Measurements from ENCODE around the gene TIGD3. TPM values are rescaled to one million over a fixed set of nuclear protein-coding genes. Genes with fewer than 3 reads are reported as not detected.
"Not testable (repeated sequence)": the region's sequence is repeated elsewhere in the genome, so short reads cannot be mapped to it uniquely, and the experiment has no call there.

The TIGD3 gene
- total RNA-seq, 1 donor from 2014 or later, result 1.6 TPM

DNA sequence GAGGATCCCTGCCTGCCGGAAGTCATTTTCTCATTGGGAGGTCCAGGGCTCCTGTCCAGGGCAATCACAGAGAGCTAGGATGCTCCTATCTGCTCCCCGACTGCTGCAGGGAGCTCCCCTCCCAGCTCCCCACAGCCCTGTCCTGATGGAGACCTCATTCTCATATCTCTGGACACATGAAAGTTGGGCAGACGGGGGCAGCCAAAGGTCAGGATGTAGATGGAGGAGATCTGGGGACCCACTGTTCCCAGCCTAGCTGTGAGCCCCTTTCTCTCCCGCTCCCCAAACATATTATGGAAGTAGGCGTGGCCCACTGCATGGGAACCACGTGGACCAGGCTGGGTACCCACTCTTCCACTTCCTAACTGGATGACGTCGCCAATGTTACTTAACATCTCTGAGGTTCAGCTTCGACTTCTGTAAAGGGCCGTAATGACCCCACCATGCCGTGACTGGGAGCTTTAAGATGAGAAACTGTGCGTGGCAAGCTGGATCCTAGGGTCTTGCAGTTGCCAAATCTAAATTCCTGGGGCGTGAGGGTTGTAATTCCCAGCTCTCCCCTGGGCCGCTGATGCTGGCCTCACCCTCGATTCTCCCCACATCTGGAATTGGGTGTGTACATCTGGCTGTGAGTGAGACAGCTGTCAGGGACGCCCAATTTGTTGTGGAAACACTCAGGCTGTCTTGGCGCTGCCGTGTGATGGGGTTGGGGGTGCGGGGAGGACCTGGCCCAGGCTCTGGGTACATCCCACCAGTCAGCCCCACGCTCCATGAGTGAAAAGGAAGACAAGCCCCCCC is 38.1 kb upstream of the TIGD3 start:
- no peaks in the 10 kb centered on the region for H3K36me3 Mint-ChIP-seq (ENCODE audit: low read depth)
- H3K27ac Mint-ChIP-seq, result no peak overlapping the region
- peak overlapping the region; percentile 80 for H3K4me3 Mint-ChIP-seq (ENCODE audit: low read depth)
- DNase-seq (ENCODE audit: low spot score), result no peak
- intact Hi-C loops (cut with micrococcal nuclease), result loop anchor here (2.0 to 5.0 kb wide), 2 partner anchors 42 to 99 kb away; no protein-coding TSS in a partner anchor
- H3K27me3 Mint-ChIP-seq (ENCODE audit: low read depth), result no peaks in the 10 kb centered on the region
- H3K9me3 Mint-ChIP-seq, result no peaks in the 10 kb centered on the region
- H3K4me1 Mint-ChIP-seq (ENCODE audit: low read depth), result peaks cover 9% of the 10 kb centered on the region

DNA sequence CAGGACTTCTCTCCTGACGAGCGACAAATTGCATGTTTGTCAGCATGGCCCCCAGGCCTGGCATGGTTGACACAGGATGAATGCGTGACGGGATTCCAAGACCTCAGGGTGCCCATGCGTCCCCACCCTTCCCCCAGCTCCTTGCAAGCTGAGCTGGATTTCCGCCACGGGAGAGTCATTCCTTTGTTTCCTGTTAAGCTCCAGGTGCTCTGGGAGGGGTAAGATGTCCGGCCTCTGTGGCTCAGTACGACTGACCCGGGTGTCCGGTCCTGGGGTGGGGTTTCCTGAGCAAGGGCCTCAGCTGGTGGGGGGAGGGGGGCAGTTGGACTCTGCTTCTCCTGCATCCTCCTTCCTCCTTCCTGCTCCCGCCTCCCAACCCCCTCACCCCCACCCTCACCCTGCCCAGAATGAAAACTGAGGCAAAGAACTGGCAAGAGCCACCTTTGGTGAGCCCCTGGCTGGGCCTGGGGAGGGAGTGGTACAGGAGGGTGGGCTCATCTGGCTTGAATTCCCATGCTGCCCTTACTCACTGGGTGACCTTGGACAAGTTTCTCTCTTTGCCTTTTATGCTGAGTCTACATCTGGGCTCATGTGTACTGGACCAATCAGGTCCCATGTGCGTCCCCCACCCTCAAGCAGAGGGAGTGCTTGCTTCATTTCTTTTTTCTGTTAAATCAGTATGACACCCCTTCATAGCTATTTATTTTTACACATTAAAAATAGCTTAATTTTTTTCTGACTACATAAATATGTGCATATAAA is 37.3 kb upstream of the TIGD3 start:
- Mint-ChIP-seq H3K36me3 (ENCODE audit: low read depth) (no peaks in the 10 kb centered on the region), H3K4me3 (ENCODE audit: low read depth) (no peak overlapping the region), H3K27ac (no peak overlapping the region), H3K4me1 (ENCODE audit: low read depth) (peaks cover 9% of the 10 kb centered on the region), H3K27me3 (ENCODE audit: low read depth) (no peaks in the 10 kb centered on the region), H3K9me3 (no peaks in the 10 kb centered on the region)
- no peak for DNase-seq (ENCODE audit: low spot score)
- intact Hi-C loops (cut with micrococcal nuclease), result loop anchor here (2.0 to 5.0 kb wide), 2 partner anchors 42 to 100 kb away; no protein-coding TSS in a partner anchor

DNA sequence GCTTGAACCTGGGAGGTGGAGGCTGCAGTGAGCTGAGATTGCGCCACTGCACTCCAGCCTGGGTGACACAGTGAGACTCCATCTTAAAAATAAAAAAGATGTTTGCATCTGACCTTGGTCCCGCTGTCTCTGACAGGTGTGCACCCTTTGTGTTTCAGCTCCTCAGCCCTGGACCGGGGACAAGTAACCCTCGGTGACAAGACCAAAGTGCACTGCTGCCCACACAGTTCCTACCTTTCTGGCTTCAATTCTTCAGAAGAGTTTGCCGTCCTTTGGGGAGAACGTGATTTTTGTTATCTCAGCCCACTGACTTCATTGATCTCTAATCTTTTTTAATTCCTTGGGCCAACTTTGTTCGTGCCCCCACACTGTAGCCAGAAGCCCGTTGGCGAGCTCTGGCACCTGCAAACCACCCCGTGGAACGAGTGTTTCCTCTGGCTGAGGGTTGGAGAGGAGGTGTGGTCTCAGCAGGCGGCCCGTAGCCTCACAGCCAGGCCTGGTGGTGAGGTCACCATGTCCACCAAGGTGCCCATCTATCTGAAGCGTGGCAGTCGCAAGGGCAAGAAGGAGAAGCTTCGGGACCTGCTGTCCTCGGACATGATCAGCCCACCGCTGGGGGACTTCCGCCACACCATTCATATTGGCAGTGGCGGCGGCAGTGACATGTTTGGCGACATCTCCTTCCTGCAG is 34.0 kb upstream of the TIGD3 start:
- H3K9me3 Mint-ChIP-seq, result no peaks in the 10 kb centered on the region
- intact Hi-C loops (cut with micrococcal nuclease), result no loop called here

DNA sequence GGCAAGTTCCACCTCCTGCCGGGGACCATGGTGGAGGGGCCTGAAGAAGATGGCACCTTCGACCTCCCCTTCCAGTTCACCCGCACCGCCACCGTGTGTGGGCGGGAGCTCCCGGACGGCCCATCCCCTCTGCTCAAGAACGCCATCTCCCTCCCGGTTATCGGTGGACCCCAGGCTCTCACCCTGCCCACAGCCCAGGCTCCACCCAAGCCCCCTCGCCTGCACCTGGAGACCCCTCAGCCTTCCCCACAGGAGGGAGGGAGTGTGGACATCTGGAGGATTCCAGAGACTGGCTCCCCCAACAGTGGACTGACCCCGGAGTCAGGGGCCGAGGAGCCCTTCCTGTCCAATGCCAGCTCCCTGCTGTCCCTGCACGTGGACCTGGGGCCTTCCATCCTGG is 33.5 kb upstream of the TIGD3 start:
- intact Hi-C loops (cut with micrococcal nuclease), result no loop called here
- H3K9me3 Mint-ChIP-seq, result no peaks in the 10 kb centered on the region
- no peaks in the 10 kb centered on the region for H3K36me3 Mint-ChIP-seq (ENCODE audit: low read depth)
- no peak overlapping the region for H3K27ac Mint-ChIP-seq
- peaks cover 3% of the 10 kb centered on the region for H3K4me1 Mint-ChIP-seq (ENCODE audit: low read depth)
- no peak for DNase-seq (ENCODE audit: low spot score)
- H3K27me3 Mint-ChIP-seq (ENCODE audit: low read depth), result no peaks in the 10 kb centered on the region
- H3K4me3 Mint-ChIP-seq (ENCODE audit: low read depth), result no peak overlapping the region

More for the DNA sequence above, 34.0 kb upstream of the TIGD3 start:
- no peak for DNase-seq (ENCODE audit: low spot score)
- Mint-ChIP-seq H3K27me3 (ENCODE audit: low read depth) (no peaks in the 10 kb centered on the region), H3K36me3 (ENCODE audit: low read depth) (no peaks in the 10 kb centered on the region), H3K27ac (no peak overlapping the region), H3K4me3 (ENCODE audit: low read depth) (no peak overlapping the region), H3K4me1 (ENCODE audit: low read depth) (peaks cover 6% of the 10 kb centered on the region)

DNA sequence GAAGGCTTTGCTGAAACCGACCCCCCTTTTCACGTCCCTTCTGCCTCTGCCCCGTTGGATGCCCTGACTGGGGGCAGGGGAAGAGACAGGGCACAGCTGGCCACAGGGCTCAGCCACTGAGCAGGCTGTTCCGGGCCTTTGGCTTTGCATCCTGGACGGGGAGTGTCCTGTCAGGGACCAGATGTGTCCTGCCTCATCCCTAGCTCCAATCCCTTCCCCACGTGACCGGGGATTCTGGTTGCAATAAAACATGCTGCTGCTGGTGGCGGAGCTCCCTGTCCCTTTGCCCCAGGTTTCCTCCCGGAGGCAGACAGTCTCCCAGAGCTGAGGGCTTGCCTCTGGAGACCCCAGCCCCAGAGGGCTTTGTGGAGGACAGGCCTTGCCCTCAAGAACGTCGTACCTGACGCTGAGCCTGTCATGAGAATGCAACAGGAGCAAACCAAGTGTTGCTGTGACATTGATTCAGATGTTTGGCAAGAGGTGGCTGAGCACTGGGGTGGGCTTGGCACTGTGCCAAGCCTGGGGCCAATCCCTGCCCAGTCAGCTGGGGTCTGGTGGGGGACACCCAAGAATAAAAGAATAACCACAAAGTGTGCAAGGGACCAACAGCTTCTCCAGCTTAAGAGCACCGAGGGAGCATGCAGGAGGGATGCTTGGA is 32.6 kb upstream of the TIGD3 start:
- Mint-ChIP-seq H3K9me3 (no peaks in the 10 kb centered on the region), H3K36me3 (ENCODE audit: low read depth) (no peaks in the 10 kb centered on the region), H3K4me1 (ENCODE audit: low read depth) (no peaks in the 10 kb centered on the region), H3K4me3 (ENCODE audit: low read depth) (no peak overlapping the region), H3K27ac (no peak overlapping the region), H3K27me3 (ENCODE audit: low read depth) (no peaks in the 10 kb centered on the region)
- intact Hi-C loops (cut with micrococcal nuclease), result no loop called here
- DNase-seq (ENCODE audit: low spot score), result no peak

DNA sequence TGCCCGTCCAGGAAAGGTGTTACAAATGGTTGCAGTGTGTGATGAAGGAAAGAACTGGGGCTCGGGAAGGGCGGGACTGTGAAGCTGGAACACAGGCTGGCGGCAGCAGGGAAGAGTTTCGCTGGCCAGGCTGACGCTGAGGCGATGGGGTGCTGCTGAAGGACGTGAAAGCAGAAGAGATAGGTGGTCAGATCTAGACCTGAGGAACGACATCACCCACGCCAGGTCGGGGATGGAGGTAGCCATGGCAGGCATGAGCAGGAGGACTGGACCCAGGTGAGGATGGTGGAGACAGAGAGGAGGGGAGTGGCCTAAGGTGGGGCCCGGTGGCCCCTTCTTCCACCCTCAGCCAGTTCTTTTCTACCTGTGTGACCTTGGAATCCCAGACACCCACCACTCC is 30.7 kb upstream of the TIGD3 start:
- Mint-ChIP-seq H3K27me3 (ENCODE audit: low read depth) (no peaks in the 10 kb centered on the region), H3K9me3 (no peaks in the 10 kb centered on the region), H3K4me1 (ENCODE audit: low read depth) (no peaks in the 10 kb centered on the region), H3K4me3 (ENCODE audit: low read depth) (no peak overlapping the region), H3K36me3 (ENCODE audit: low read depth) (no peaks in the 10 kb centered on the region), H3K27ac (no peak overlapping the region)
- DNase-seq (ENCODE audit: low spot score), result no peak
- intact Hi-C loops (cut with micrococcal nuclease), result no loop called here

DNA sequence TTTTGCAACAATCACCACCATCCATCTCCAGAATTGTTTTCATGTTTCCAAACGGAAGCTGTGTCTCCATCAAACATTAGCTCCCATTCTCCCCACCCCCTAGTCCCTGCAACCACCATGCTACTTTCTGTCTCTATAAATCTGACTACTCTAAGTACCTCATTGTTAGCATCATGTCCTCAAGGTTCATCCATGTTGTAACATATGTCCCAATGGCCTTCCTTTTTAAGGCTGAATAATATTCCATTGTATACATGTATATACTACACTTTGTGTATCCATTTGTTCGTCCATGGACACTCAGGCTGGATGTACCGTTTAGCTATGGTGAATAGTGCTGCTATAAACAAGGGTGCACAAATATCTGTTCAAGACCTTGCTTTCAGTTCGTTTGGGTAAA is 29.1 kb upstream of the TIGD3 start:
- H3K27me3 Mint-ChIP-seq (ENCODE audit: low read depth), result no peaks in the 10 kb centered on the region
- no peaks in the 10 kb centered on the region for H3K36me3 Mint-ChIP-seq (ENCODE audit: low read depth)
- intact Hi-C loops (cut with micrococcal nuclease), result no loop called here
- no peak overlapping the region for H3K27ac Mint-ChIP-seq
- no peaks in the 10 kb centered on the region for H3K9me3 Mint-ChIP-seq
- no peak overlapping the region for H3K4me3 Mint-ChIP-seq (ENCODE audit: low read depth)
- H3K4me1 Mint-ChIP-seq (ENCODE audit: low read depth), result peaks cover 5% of the 10 kb centered on the region
- no peak for DNase-seq (ENCODE audit: low spot score)

DNA sequence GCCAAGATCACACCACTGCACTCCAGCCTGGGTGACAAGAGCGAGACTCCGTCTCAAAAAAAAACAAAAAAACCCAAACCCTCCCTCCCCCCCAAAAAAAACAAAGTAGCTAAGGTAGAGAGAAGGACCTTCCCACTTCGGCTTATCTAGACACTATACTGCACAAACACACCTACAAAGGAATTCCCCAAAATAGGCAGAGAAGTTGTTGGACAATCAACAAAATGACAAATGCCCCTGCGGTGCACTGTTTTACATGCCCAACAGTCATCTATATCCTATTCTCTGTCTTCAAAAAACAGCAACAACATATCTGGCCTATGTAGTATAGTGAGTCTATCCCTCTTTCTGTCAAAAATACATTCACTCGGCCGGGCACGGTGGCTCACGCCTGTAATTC is 27.5 kb upstream of the TIGD3 start:
- no peak for DNase-seq (ENCODE audit: low spot score)
- H3K27me3 Mint-ChIP-seq (ENCODE audit: low read depth), result no peaks in the 10 kb centered on the region
- peaks cover 5% of the 10 kb centered on the region for H3K4me1 Mint-ChIP-seq (ENCODE audit: low read depth)
- H3K36me3 Mint-ChIP-seq (ENCODE audit: low read depth), result no peaks in the 10 kb centered on the region
- no peaks in the 10 kb centered on the region for H3K9me3 Mint-ChIP-seq
- intact Hi-C loops (cut with micrococcal nuclease), result no loop called here
- no peak overlapping the region for H3K4me3 Mint-ChIP-seq (ENCODE audit: low read depth)
- no peak overlapping the region for H3K27ac Mint-ChIP-seq

DNA sequence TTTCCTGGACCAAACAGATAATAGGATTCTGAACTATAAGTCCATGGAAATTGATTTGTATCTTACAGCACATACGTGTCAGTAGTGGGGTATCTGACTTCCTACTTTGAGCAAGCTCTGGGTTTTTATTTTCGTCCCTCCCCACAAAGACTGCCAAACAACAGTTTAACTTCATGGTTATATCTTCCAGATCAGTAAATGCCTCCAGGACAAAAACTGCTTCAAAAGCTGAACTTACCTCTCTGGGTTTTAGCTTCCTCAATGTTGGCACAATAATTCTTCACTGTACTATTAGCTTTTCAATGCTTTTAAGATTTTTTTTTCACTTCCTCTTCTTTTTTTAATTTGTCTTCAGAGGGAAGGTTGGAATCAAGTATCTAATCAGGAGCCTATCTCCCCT is 25.1 kb upstream of the TIGD3 start:
- Mint-ChIP-seq H3K27me3 (ENCODE audit: low read depth) (no peaks in the 10 kb centered on the region), H3K27ac (no peak overlapping the region), H3K4me1 (ENCODE audit: low read depth) (peaks cover 5% of the 10 kb centered on the region), H3K4me3 (ENCODE audit: low read depth) (no peak overlapping the region), H3K36me3 (ENCODE audit: low read depth) (no peaks in the 10 kb centered on the region), H3K9me3 (no peaks in the 10 kb centered on the region)
- intact Hi-C loops (cut with micrococcal nuclease), result no loop called here
- DNase-seq (ENCODE audit: low spot score), result no peak

DNA sequence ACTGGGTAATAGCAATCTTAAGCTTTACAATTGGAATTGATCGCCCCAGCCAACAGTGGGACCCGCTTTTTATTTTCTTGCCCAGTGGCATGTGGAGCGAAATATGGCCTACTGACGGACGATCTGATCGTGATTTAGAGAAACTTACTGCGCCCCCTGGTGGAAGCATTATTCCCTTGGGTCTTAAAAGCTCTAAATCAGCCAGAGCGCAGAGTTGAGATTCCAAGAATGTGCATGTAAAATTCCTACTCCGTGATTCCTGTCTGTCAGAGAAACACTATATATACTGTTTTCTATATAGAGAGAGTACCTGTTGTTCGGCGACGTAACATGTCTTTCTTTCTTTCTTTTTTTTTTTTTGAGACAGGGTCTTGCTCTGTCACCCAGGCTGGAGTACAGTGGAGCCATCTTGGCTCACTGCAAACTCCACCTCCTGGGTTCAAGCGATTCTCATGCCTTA is 24.6 kb upstream of the TIGD3 start:
- H3K27ac Mint-ChIP-seq, result no peak overlapping the region
- H3K4me3 Mint-ChIP-seq (ENCODE audit: low read depth), result no peak overlapping the region
- peaks cover 10% of the 10 kb centered on the region for H3K4me1 Mint-ChIP-seq (ENCODE audit: low read depth)
- H3K27me3 Mint-ChIP-seq (ENCODE audit: low read depth), result no peaks in the 10 kb centered on the region
- no peaks in the 10 kb centered on the region for H3K9me3 Mint-ChIP-seq
- H3K36me3 Mint-ChIP-seq (ENCODE audit: low read depth), result peaks cover 5% of the 10 kb centered on the region
- DNase-seq (ENCODE audit: low spot score), result peak; percentile 69
- intact Hi-C loops (cut with micrococcal nuclease), result loop anchor here (5.0 kb wide), 1 partner anchor 218 kb away; the partner anchor contains the start of gene TM7SF2

DNA sequence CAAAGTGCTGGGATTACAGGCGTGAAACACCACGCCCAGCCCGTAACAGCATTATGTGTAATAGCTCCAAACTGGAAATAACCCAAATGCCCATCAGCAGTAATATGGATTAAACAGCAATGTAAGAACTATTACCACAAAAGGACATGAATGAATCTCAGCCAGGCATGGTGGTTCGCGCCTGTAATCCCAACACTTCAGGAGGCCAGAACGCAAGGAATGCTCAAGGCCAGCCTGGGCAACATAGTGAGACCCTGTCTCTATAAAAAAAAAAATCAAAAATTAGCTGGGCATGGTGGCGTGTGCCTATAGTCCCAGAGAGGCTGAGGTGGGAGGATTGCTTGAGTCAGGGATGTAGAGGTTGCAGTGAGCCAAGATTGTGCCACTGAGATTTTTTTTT is 24.0 kb upstream of the TIGD3 start:
- H3K27me3 Mint-ChIP-seq (ENCODE audit: low read depth), result no peaks in the 10 kb centered on the region
- DNase-seq (ENCODE audit: low spot score), result no peak
- no peak overlapping the region for H3K27ac Mint-ChIP-seq
- H3K36me3 Mint-ChIP-seq (ENCODE audit: low read depth), result peaks cover 10% of the 10 kb centered on the region
- H3K4me1 Mint-ChIP-seq (ENCODE audit: low read depth), result peaks cover 15% of the 10 kb centered on the region
- intact Hi-C loops (cut with micrococcal nuclease), result loop anchor here (5.0 kb wide), 1 partner anchor 218 kb away; the partner anchor contains the start of gene TM7SF2
- no peak overlapping the region for H3K4me3 Mint-ChIP-seq (ENCODE audit: low read depth)
- no peaks in the 10 kb centered on the region for H3K9me3 Mint-ChIP-seq

DNA sequence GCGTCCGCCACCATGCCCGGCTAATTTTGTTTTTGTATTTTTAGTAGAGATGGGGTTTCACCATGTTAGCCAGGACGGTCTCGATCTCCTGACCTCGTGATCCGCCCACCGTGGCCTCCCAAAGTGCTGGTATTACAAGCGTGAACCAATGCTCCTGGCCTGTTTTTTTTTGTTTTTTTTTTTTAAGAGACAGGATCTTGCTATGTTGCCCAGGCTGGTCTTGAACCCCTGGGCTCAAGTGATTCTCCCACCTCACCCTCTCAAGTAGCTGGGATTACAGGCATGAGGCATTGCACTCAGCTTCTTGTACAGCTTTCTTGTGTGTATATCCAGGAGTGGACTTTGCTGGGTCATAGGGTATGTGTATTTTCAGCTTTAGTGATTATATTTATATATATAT is 22.0 kb upstream of the TIGD3 start:
- not testable (repeated sequence) for H3K27me3 Mint-ChIP-seq (ENCODE audit: low read depth); H3K27ac Mint-ChIP-seq; H3K4me3 Mint-ChIP-seq (ENCODE audit: low read depth); H3K9me3 Mint-ChIP-seq; DNase-seq (ENCODE audit: low spot score)
- Mint-ChIP-seq H3K4me1 (ENCODE audit: low read depth) (peaks cover 17% of the 10 kb centered on the region), H3K36me3 (ENCODE audit: low read depth) (peaks cover 14% of the 10 kb centered on the region)
- intact Hi-C loops (cut with micrococcal nuclease), result loop anchor here (2.0 to 5.0 kb wide), 2 partner anchors 18 to 220 kb away; partner anchors contain the start of genes CDC42EP2 and TM7SF2

Measured in activated T-helper 2 cell treated with anti-CD3 and anti-CD28 coated beads, Interferon-gamma antibody, Interleukin-2, Interleukin-4, amounts not matched to agents 10 μg/mL and 5 μg/mL and 100 μg/mL, durations not matched to agents 14 hours and 24 hours and 36 hours (primary cell).